GM12878 (cell line): ENCODE measurements around the gene SPAAR. TPM values are rescaled to one million over a fixed set of nuclear protein-coding genes. Genes with fewer than 3 reads are reported as not detected.

Source experiments
- ATAC-seq: fragments of 200-7000 bp; cut with Tn5 transposase; 3 replicates; pipeline ENCODE4 v1.9.1; 2020; ENCODE audit warnings: mild to moderate bottlenecking, moderate library complexity
- BruUV-seq: library from RNA; stranded (reverse); fragments of 400-500 nt; replicated peaks from 2 replicates; lab custom pipeline; 2021; lab: Mats Ljungman, UMichigan
- CTCF ChIA-PET: fragments of 300-600 bp; sonication (Branson Sonifier 250); formaldehyde crosslinking; extraction: SDS; loops from one replicate; lab custom pipeline; 2021; ENCODE audit warnings: inconsistent platforms; lab: Yijun Ruan, JAX
- POLR2A ChIA-PET: fragments of 350-600 bp; formaldehyde crosslinking; extraction: SDS; loops from one replicate; lab custom pipeline; 2021; ENCODE audit warnings: inconsistent platforms; lab: Charles Lee
- RAD21 ChIA-PET: fragments of 300-600 bp; sonication (Branson Sonifier 250); formaldehyde crosslinking; loops from one replicate; lab custom pipeline; 2023; ENCODE audit warnings: antibody characterized with exemption; ENCODE audit not compliant: unreplicated experiment; lab: Charles Lee
- SMC1A ChIA-PET: fragments of 300-600 bp; sonication (Branson Sonifier 250); formaldehyde crosslinking; loops from one replicate; lab custom pipeline; 2023; ENCODE audit not compliant: unreplicated experiment, uncharacterized antibody; lab: Charles Lee
- DNase-seq: peaks from one replicate; pipeline ENCODE4 v3.0.0-alpha.2; 2011; ENCODE audit warnings: low read depth, low spot score
- FAIRE-seq: peaks from 3 replicates; lab custom pipeline; 2011; peaks lifted over from hg19 to GRCh38; lab: Jason Lieb, UNC
- H2AFZ ChIP-seq: 2 replicates; pipeline ENCODE4 v1.6.0; 2011; ENCODE audit warnings: low read depth, low read length, control low read depth; ENCODE audit not compliant: control insufficient read depth
- H3K27ac ChIP-seq: 2 replicates; pipeline ENCODE4 v1.5.1; 2011; ENCODE audit warnings: control low read depth; ENCODE audit not compliant: control insufficient read depth, insufficient read depth
- H3K27me3 ChIP-seq, 2 experiments: replicated peaks in 1 of 2; 2 replicates each; pipeline versions ENCODE4 v1.6.0 to v1.6.1; 2011; ENCODE audit warnings: low read length in 1 of 2; ENCODE audit not compliant: control insufficient read depth in 2 of 2, insufficient read depth in 2 of 2
- H3K36me3 ChIP-seq, 2 experiments: 2 replicates each; pipeline ENCODE4 v1.5.1; 2011; ENCODE audit warnings: low read length in 1 of 2; ENCODE audit not compliant: control insufficient read depth in 2 of 2, insufficient read depth in 2 of 2
- H3K4me1 ChIP-seq: 2 replicates; pipeline ENCODE4 v1.6.1; 2011; ENCODE audit warnings: mild to moderate bottlenecking, low read length, moderate library complexity, mixed read lengths; ENCODE audit not compliant: control insufficient read depth, insufficient read depth
- H3K4me2 ChIP-seq: 2 replicates; pipeline ENCODE4 v1.6.0; 2011; ENCODE audit warnings: control low read depth; ENCODE audit not compliant: control insufficient read depth, insufficient read depth
- H3K4me3 ChIP-seq: fragments of 200-600 bp; sonication (generic); 2 replicates; pipeline ENCODE4 v1.5.1; 2016
- H3K79me2 ChIP-seq: 2 replicates; pipeline ENCODE4 v1.6.0; 2011; ENCODE audit warnings: low read length; ENCODE audit not compliant: control insufficient read depth, insufficient read depth
- H3K9ac ChIP-seq: 2 replicates; pipeline ENCODE4 v1.8.0; 2011; ENCODE audit warnings: low read length, control low read depth, mixed read lengths; ENCODE audit not compliant: control insufficient read depth, insufficient read depth
- H3K9me3 ChIP-seq: replicated peaks from 3 replicates; pipeline ENCODE4 v1.5.1; 2011; ENCODE audit warnings: mild to moderate bottlenecking, low read length; ENCODE audit not compliant: control insufficient read depth, insufficient read depth
- H4K20me1 ChIP-seq: 2 replicates; pipeline ENCODE4 v1.6.0; 2011; ENCODE audit not compliant: control insufficient read depth, insufficient read depth
- BRCA1 ChIP-seq: IDR thresholded peaks from 2 replicates; pipeline ENCODE4 v1.6.1; 2011; ENCODE audit warnings: low read depth, low read length, improper control_type of control experiment
- IKZF2 ChIP-seq, 2 experiments: fragments of 450-650 bp; IDR thresholded peaks; 2 replicates each; pipeline ENCODE4 v1.6.1; 2017; ENCODE audit warnings: mild to moderate bottlenecking in 2 of 2, moderate library complexity in 2 of 2
- MYB ChIP-seq: fragments of 150-350 bp; IDR thresholded peaks from 2 replicates; pipeline ENCODE4 v1.6.1; 2014; ENCODE audit warnings: mild to moderate bottlenecking, low read depth, low read length, borderline replicate concordance
- POLR2AphosphoS2 ChIP-seq: IDR thresholded peaks from 2 replicates; pipeline ENCODE4 v1.6.1; 2011; ENCODE audit warnings: low read depth, mild to moderate bottlenecking, low read length, improper control_type of control experiment, moderate library complexity
- SREBF1 ChIP-seq: IDR thresholded peaks from 2 replicates; pipeline ENCODE4 v1.6.1; 2012; ENCODE audit warnings: mild to moderate bottlenecking, low read length
- YY1 ChIP-seq: IDR thresholded peaks from 2 replicates; pipeline ENCODE4 v1.6.1; 2011; ENCODE audit warnings: low read depth, mild to moderate bottlenecking, low read length
- WGBS: methylation state at CpG from one replicate; pipeline ENCODE4 v1.1.6; 2016; ENCODE audit warnings: low lambda C conversion rate; ENCODE audit not compliant: insufficient replicate concordance, insufficient coverage; ENCODE audit errors: missing lambda C conversion rate; 5-methylcytosine and 5-hydroxymethylcytosine counted together
- in situ Hi-C: fragments of 300-500 bp; cut with MboI; formaldehyde crosslinking; loops from 9 replicates; pipeline ENCODE4 v1.14.3; 2018; ENCODE audit warnings: mixed read lengths
- intact Hi-C: fragments of 100-400 bp; cut with micrococcal nuclease; formaldehyde crosslinking; loops from one replicate; pipeline ENCODE4 v1.14.2; 2022; ENCODE audit not compliant: unreplicated experiment
- polyA plus RNA-seq, 11 experiments: library from polyadenylated mRNA; depleted of rRNA in 4 of 11; unstranded in 6 of 11; stranded (reverse) in 5 of 11; fragments of >200 nt; fragmentation: Nextera tagmentation in 4 of 11; fragmentation: Illumina TruSeq in 1 of 11; extraction: Ambion mirVana in 4 of 11; extraction: Trizol in 1 of 11; gene quantifications; 1 replicate in 1 of 11; 2 replicates in 10 of 11; pipeline versions ENCODE4 v1.2.1 to v1.2.3, GENCODE V29; 2011 to 2016; ENCODE audit warnings: inconsistent platforms in 2 of 11, missing spikeins in 2 of 11, low read depth in 1 of 11
- total RNA-seq, 4 experiments: library from RNA; depleted of rRNA in 3 of 4; stranded (reverse); fragments of >200 nt in 3 of 4; fragmentation: Illumina TruSeq in 1 of 4; extraction: Trizol in 1 of 4; gene quantifications; 2 replicates each; pipeline versions ENCODE4 v1.2.1 to v1.2.3, GENCODE V29; 2013 to 2021
- TF ChIP-seq, protein P1 (sequence below): fragments of 450-650 bp; IDR thresholded peaks from 2 replicates; pipeline ENCODE4 v1.6.1; 2017; ENCODE audit warnings: mild to moderate bottlenecking, low read depth, inconsistent platforms; ENCODE audit not compliant: poor library complexity, severe bottlenecking
- TF ChIP-seq, protein P2 (sequence below): fragments of 450-650 bp; IDR thresholded peaks from 2 replicates; pipeline ENCODE4 v1.6.1; 2016; ENCODE audit warnings: mild to moderate bottlenecking

SPAAR gene
- total and polyA plus RNA-seq, 10 of the 15 experiments (the other 5 are each of a cell fraction or from before 2014, with no cell fraction given), result not detected

DNA sequence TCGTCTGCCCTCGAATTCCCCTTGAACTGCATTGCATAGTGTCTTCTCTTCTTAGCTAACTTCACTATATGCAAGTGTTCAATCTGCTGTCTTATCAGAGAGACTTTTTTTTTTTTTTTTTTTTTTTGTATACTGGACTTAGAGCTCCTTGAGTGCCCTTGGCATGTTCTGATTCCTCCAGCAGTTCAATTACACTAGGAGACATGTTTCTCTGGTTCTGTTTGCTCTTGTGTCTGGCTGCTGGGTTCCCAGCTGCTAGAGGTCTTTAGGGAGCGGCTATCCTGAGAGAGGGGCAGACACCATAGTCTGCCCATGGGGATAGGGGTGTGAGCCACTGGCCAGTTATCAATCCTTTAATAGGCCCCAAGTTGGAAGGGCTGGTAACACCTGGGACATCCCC, 35.6 kb downstream of the SPAAR start:
- no peaks in the 10 kb centered on the region for H3K27me3 ChIP-seq
- in situ Hi-C loops, result no loop called here
- DNase-seq, result no peak
- TF ChIP-seq MYB (no peak), BRCA1 (no peak), SREBF1 (no peak), IKZF2 (IDR thresholded peaks at IDR 0.05) (no peak), YY1 (no peak), POLR2AphosphoS2 (no peak)
- TF ChIP-seq, protein P1, sequence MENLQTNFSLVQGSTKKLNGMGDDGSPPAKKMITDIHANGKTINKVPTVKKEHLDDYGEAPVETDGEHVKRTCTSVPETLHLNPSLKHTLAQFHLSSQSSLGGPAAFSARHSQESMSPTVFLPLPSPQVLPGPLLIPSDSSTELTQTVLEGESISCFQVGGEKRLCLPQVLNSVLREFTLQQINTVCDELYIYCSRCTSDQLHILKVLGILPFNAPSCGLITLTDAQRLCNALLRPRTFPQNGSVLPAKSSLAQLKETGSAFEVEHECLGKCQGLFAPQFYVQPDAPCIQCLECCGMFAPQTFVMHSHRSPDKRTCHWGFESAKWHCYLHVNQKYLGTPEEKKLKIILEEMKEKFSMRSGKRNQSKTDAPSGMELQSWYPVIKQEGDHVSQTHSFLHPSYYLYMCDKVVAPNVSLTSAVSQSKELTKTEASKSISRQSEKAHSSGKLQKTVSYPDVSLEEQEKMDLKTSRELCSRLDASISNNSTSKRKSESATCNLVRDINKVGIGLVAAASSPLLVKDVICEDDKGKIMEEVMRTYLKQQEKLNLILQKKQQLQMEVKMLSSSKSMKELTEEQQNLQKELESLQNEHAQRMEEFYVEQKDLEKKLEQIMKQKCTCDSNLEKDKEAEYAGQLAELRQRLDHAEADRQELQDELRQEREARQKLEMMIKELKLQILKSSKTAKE, result no peak
- TF ChIP-seq, protein P2, sequence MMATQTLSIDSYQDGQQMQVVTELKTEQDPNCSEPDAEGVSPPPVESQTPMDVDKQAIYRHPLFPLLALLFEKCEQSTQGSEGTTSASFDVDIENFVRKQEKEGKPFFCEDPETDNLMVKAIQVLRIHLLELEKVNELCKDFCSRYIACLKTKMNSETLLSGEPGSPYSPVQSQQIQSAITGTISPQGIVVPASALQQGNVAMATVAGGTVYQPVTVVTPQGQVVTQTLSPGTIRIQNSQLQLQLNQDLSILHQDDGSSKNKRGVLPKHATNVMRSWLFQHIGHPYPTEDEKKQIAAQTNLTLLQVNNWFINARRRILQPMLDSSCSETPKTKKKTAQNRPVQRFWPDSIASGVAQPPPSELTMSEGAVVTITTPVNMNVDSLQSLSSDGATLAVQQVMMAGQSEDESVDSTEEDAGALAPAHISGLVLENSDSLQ, result no peak
- TF ChIP-seq, all 136 proteins: peak for 0
- Histone ChIP-seq H3K79me2 (no peaks in the 10 kb centered on the region), H3K9me3 (no peaks in the 10 kb centered on the region), H3K27ac (no peak overlapping the region), H3K9ac (no peak overlapping the region), H3K36me3 (no peaks in the 10 kb centered on the region), H3K4me3 (no peak overlapping the region), H4K20me1 (no peaks in the 10 kb centered on the region), H3K4me2 (no peak overlapping the region), H3K4me1 (no peaks in the 10 kb centered on the region), H2AFZ (no peak overlapping the region)
- SMC1A ChIA-PET, result interaction anchor here (0.7 to 2.0 kb wide), 4 partner anchors 42 to 112 kb away, joined by 3 to 9 read pairs (median 4); no protein-coding TSS in a partner anchor
- 33% methylated on average over 3 of the region's 3 CpGs for WGBS
- ATAC-seq (no peak), FAIRE-seq (no peak)
- POLR2A ChIA-PET, result no interaction called here
- CTCF ChIA-PET, result interaction anchor here (0.6 to 3.5 kb wide), 10 partner anchors 10 to 154 kb away, joined by 3 to 41 read pairs (median 6); no protein-coding TSS in a partner anchor
- no TSS peak for BruUV-seq
- intact Hi-C loops, result loop anchor here (1.0 kb wide), 1 partner anchor 42 kb away; no protein-coding TSS in a partner anchor
- RAD21 ChIA-PET, result interaction anchor here (1.2 to 1.9 kb wide), 3 partner anchors 42 to 119 kb away, joined by 3 to 7 read pairs (median 6); no protein-coding TSS in a partner anchor
